CD14-positive monocyte (primary cell): ENCODE results near the gene VDAC2. TPM values are rescaled to one million over a fixed set of nuclear protein-coding genes. Genes with fewer than 3 reads are reported as not detected.

Source experiments
- DNase-seq, 3 donors: peaks; one replicate each; pipeline ENCODE4 v3.0.0-alpha.2; 2011 to 2022
- H2AFZ ChIP-seq: 2 replicates; pipeline ENCODE4 v1.6.0; 2012; ENCODE audit warnings: mild to moderate bottlenecking, low read depth, low read length, inconsistent platforms; ENCODE audit not compliant: insufficient read depth, poor library complexity, severe bottlenecking
- H3K27ac ChIP-seq, 2 donors: 1 replicate in 1 of 2; 2 replicates in 1 of 2; pipeline ENCODE4 v1.5.1; 2012 to 2013; ENCODE audit warnings: low read length in 2 of 2, control low read depth in 1 of 2, inconsistent platforms in 1 of 2, low read depth in 1 of 2, mild to moderate bottlenecking in 1 of 2
- H3K27me3 ChIP-seq, 2 donors: one replicate each; pipeline versions ENCODE4 v1.6.0 to v1.6.1; 2011 to 2013; ENCODE audit warnings: low read length in 2 of 2; ENCODE audit not compliant: control insufficient read depth in 2 of 2, insufficient read depth in 2 of 2
- H3K36me3 ChIP-seq, 2 donors: replicated peaks in 1 of 2; 1 replicate in 1 of 2; 2 replicates in 1 of 2; pipeline versions ENCODE4 v1.5.1 to v1.6.1; 2012 to 2013; ENCODE audit warnings: low read length in 2 of 2, control low read depth in 1 of 2, inconsistent platforms in 1 of 2, mild to moderate bottlenecking in 1 of 2; ENCODE audit not compliant: insufficient read depth in 2 of 2, control insufficient read depth in 1 of 2
- H3K4me1 ChIP-seq, 2 donors: 1 replicate in 1 of 2; 2 replicates in 1 of 2; pipeline versions ENCODE4 v1.5.1 to v1.6.1; 2012 to 2013; ENCODE audit warnings: low read length in 2 of 2, control low read depth in 1 of 2, inconsistent platforms in 1 of 2, mild to moderate bottlenecking in 1 of 2, moderate library complexity in 1 of 2; ENCODE audit not compliant: insufficient read depth in 2 of 2, control insufficient read depth in 1 of 2
- H3K4me2 ChIP-seq: replicated peaks from 2 replicates; pipeline ENCODE3; 2012; ENCODE audit warnings: low read length, moderate library complexity, mild to moderate bottlenecking; ENCODE audit not compliant: poor library complexity, severe bottlenecking; ENCODE audit errors: extremely low read depth
- H3K4me3 ChIP-seq, 3 experiments: fragments of 200-600 bp in 1 of 3; sonication (generic) in 1 of 3; replicated peaks in 1 of 3; 1 replicate in 2 of 3; 2 replicates in 1 of 3; pipeline ENCODE4 v1.5.1; 2011 to 2013; ENCODE audit warnings: low read length in 3 of 3, mild to moderate bottlenecking in 3 of 3, control low read depth in 2 of 3, low read depth in 2 of 3, inconsistent platforms in 1 of 3, moderate library complexity in 1 of 3
- H3K79me2 ChIP-seq: 2 replicates; pipeline ENCODE4 v1.6.0; 2012; ENCODE audit warnings: mild to moderate bottlenecking, control low read depth, inconsistent platforms, low read length, moderate library complexity; ENCODE audit not compliant: insufficient read depth
- H3K9ac ChIP-seq: 2 replicates; pipeline ENCODE4 v1.6.0; 2017; ENCODE audit warnings: low read length, mild to moderate bottlenecking; ENCODE audit not compliant: insufficient read depth, poor library complexity, severe bottlenecking
- H3K9me3 ChIP-seq, 2 donors: replicated peaks in 1 of 2; 1 replicate in 1 of 2; 2 replicates in 1 of 2; pipeline versions ENCODE4 v1.5.1 to v1.6.1; 2012 to 2013; ENCODE audit warnings: low read length in 2 of 2, control low read depth in 1 of 2; ENCODE audit not compliant: control insufficient read depth in 1 of 2, insufficient read depth in 1 of 2
- H4K20me1 ChIP-seq: 2 replicates; pipeline ENCODE4 v1.6.0; 2012; ENCODE audit warnings: mild to moderate bottlenecking, low read length, control low read depth, moderate library complexity; ENCODE audit not compliant: insufficient read depth
- H3K27ac Mint-ChIP-seq, 7 donors: one replicate each; pipeline ENCODE4 v1.8.0; 2020; ENCODE audit warnings: mild to moderate bottlenecking in 7 of 7, mixed read lengths in 7 of 7, moderate library complexity in 6 of 7, inconsistent platforms in 2 of 7
- H3K27me3 Mint-ChIP-seq, 3 donors: one replicate each; pipeline ENCODE4 v1.8.0; 2021 to 2022; ENCODE audit warnings: low read depth in 3 of 3, mild to moderate bottlenecking in 3 of 3, mixed read lengths in 3 of 3, moderate library complexity in 3 of 3, inconsistent platforms in 1 of 3
- H3K36me3 Mint-ChIP-seq, 2 donors: one replicate each; pipeline ENCODE4 v1.8.0; 2020; ENCODE audit warnings: mixed read lengths in 2 of 2, inconsistent platforms in 1 of 2, mild to moderate bottlenecking in 1 of 2
- H3K4me1 Mint-ChIP-seq: one replicate; pipeline ENCODE4 v1.8.0; 2020; ENCODE audit warnings: mild to moderate bottlenecking, mixed read lengths
- H3K4me3 Mint-ChIP-seq, 2 donors: one replicate each; pipeline ENCODE4 v1.8.0; 2020; ENCODE audit warnings: mild to moderate bottlenecking in 2 of 2, mixed read lengths in 2 of 2, moderate library complexity in 1 of 2
- H3K9me3 Mint-ChIP-seq, 7 donors: one replicate each; pipeline ENCODE4 v1.8.0; 2020 to 2022; ENCODE audit warnings: mixed read lengths in 7 of 7, mild to moderate bottlenecking in 6 of 7, moderate library complexity in 6 of 7, inconsistent platforms in 2 of 7
- CTCF ChIP-seq: fragments of 200-600 bp; IDR thresholded peaks from one replicate; pipeline ENCODE4 v1.8.0; 2022; ENCODE audit warnings: antibody characterized with exemption, mild to moderate bottlenecking
- WGBS: methylation state at CpG from one replicate; pipeline ENCODE4 v1.1.5; 2013; ENCODE audit warnings: missing lambda C conversion rate; ENCODE audit not compliant: insufficient coverage; 5-methylcytosine and 5-hydroxymethylcytosine counted together
- intact Hi-C, 2 donors: fragments of 100-400 bp; cut with micrococcal nuclease; formaldehyde crosslinking; loops; one replicate each; pipeline versions ENCODE4 v1.15.0 to v1.15.1; 2023
- polyA plus RNA-seq, 3 donors: library from polyadenylated mRNA; depleted of rRNA in 1 of 3; unstranded in 2 of 3; stranded (reverse) in 1 of 3; fragments of 300-500 nt in 2 of 3; fragments of >200 nt in 1 of 3; fragmentation: Illumina TruSeq in 2 of 3; gene quantifications; 1 replicate in 2 of 3; 2 replicates in 1 of 3; pipeline ENCODE4 v1.2.3, GENCODE V29; 2012 to 2021

The VDAC2 gene
- polyA plus RNA-seq, 3 donors: 71.2 to 154 (median 139) TPM

GRCh38 chr10:75179657-75180177, 30.9 kb upstream of the VDAC2 start:
- H4K20me1 ChIP-seq: peaks cover 28% of the 10 kb centered on the region
- H3K36me3 ChIP-seq: peaks cover 35 to 81% of the 10 kb centered on the region in 2 donors
- H3K27me3 ChIP-seq: no peaks in the 10 kb centered on the region
- no peaks in the 10 kb centered on the region for H3K4me1 ChIP-seq
- H3K79me2 ChIP-seq: no peaks in the 10 kb centered on the region
- Mint-ChIP-seq H3K4me3 (no peak overlapping the region), H3K27me3 (peaks cover 0 to 2% (median 0%) of the 10 kb centered on the region in 3 donors), H3K9me3 (no peaks in the 10 kb centered on the region), H3K36me3 (peaks cover 53 to 71% of the 10 kb centered on the region in 2 donors), H3K4me1 (no peaks in the 10 kb centered on the region), H3K27ac (no peak overlapping the region)
- H3K4me2 ChIP-seq: no peak overlapping the region
- no peaks in the 10 kb centered on the region for H3K9me3 ChIP-seq
- H3K4me3 ChIP-seq: no peak overlapping the region
- WGBS: no CpG with 5 or more reads among the region's 1 CpG
- TF ChIP-seq CTCF: no peak
- H3K9ac ChIP-seq: no peak overlapping the region
- no peak overlapping the region for H2AFZ ChIP-seq
- intact Hi-C loops: no loop called here
- no peak for DNase-seq
- no peak overlapping the region for H3K27ac ChIP-seq

GRCh38 chr10:75180592-75180991, 30.0 kb upstream of the VDAC2 start:
- Histone ChIP-seq H3K4me3 (no peak overlapping the region), H3K27me3 (no peaks in the 10 kb centered on the region), H3K4me1 (no peaks in the 10 kb centered on the region), H3K9me3 (no peaks in the 10 kb centered on the region), H4K20me1 (peaks cover 31% of the 10 kb centered on the region), H3K9ac (no peak overlapping the region), H3K27ac (no peak overlapping the region), H3K36me3 (peaks cover 34 to 80% of the 10 kb centered on the region in 2 donors), H3K4me2 (no peak overlapping the region), H2AFZ (no peak overlapping the region), H3K79me2 (no peaks in the 10 kb centered on the region)
- Mint-ChIP-seq H3K9me3 (no peaks in the 10 kb centered on the region), H3K4me1 (no peaks in the 10 kb centered on the region), H3K4me3 (no peak overlapping the region), H3K36me3 (peaks cover 54 to 70% of the 10 kb centered on the region in 2 donors), H3K27ac (no peak overlapping the region), H3K27me3 (peaks cover 0 to 2% (median 0%) of the 10 kb centered on the region in 3 donors)
- no peak for TF ChIP-seq CTCF
- DNase-seq: no peak
- intact Hi-C loops: no loop called here
- 100% methylated on average over 1 of the region's 2 CpGs for WGBS
